Lower leg skin (tissue), 4 donors: Measurements from ENCODE around the gene CTDSP1. TPM values are rescaled to one million over a fixed set of nuclear protein-coding genes. Genes with fewer than 3 reads are reported as not detected.

Experiments used
- DNase-seq, 2 donors: peaks; one replicate each; pipeline ENCODE4 v3.0.0-alpha.2; 2019; ENCODE audit warnings: low spot score in 2 of 2
- H3K4me3 ChIP-seq: fragments of 200-600 bp; sonication (generic); 2 replicates; pipeline ENCODE4 v1.5.1; 2017; ENCODE audit warnings: mild to moderate bottlenecking, low read depth; ENCODE audit not compliant: poor library complexity, severe bottlenecking
- CTCF ChIP-seq, 3 donors: fragments of 450-650 bp; IDR thresholded peaks; one replicate each; pipeline ENCODE4 v1.5.1; 2016; ENCODE audit warnings: antibody characterized with exemption in 3 of 3, mild to moderate bottlenecking in 3 of 3, moderate library complexity in 2 of 3
- POLR2A ChIP-seq, 2 donors: fragments of 450-650 bp; IDR thresholded peaks; one replicate each; pipeline ENCODE4 v1.6.1; 2016 to 2017; ENCODE audit warnings: antibody characterized with exemption in 2 of 2, mild to moderate bottlenecking in 1 of 2, moderate library complexity in 1 of 2
- WGBS, 2 donors: methylation state at CpG; one replicate each; pipeline ENCODE4 v1.1.5; 2018; 5-methylcytosine and 5-hydroxymethylcytosine counted together
- intact Hi-C: fragments of 100-400 bp; cut with DNase I; formaldehyde crosslinking; loops from one replicate; pipeline ENCODE4 v1.15.0; 2023; ENCODE audit warnings: low total_unique reads
- total RNA-seq, 4 donors: library from RNA; depleted of rRNA; stranded (reverse); fragments of >200 nt; gene quantifications; one replicate each; pipeline ENCODE4 v1.1.0, GENCODE V29; 2016

The CTDSP1 gene
- total RNA-seq, 4 donors from 2014 or later: 64.8 to 108 (median 99.9) TPM

- TF ChIP-seq POLR2A (IDR thresholded peaks at IDR 0.05) (no peak), CTCF (IDR thresholded peaks at IDR 0.05) (no peak)
- intact Hi-C loops: no loop called here
- H3K4me3 ChIP-seq: no peak overlapping the region
- no peak for DNase-seq
- 81 to 84% methylated on average over 9 to 24 of the region's 26 CpGs for WGBS, 2 donors
Observed at GRCh38 chr2:218402911-218403411, 3.3 kb downstream of the CTDSP1 start.

- intact Hi-C loops: no loop called here
- WGBS, 2 donors: 58 to 63% methylated on average over 7 of the region's 7 CpGs
- TF ChIP-seq CTCF (IDR thresholded peaks at IDR 0.05): no peak
- no peak for TF ChIP-seq POLR2A (IDR thresholded peaks at IDR 0.05)
- H3K4me3 ChIP-seq: no peak overlapping the region
- no peak for DNase-seq
Observed at GRCh38 chr2:218403810-218404209, 4.1 kb downstream of the CTDSP1 start.

GRCh38 chr2:218404351-218405085, 4.8 kb downstream of the CTDSP1 start:
- 58 to 60% methylated on average over 16 of the region's 16 CpGs for WGBS, 2 donors
- intact Hi-C loops: no loop called here
- no peak for TF ChIP-seq CTCF (IDR thresholded peaks at IDR 0.05)
- no peak for TF ChIP-seq POLR2A (IDR thresholded peaks at IDR 0.05)
- H3K4me3 ChIP-seq: no peak overlapping the region
- DNase-seq: peak in 1 of 2 donors; percentile 83

GRCh38 chr2:218405086-218405745, 5.5 kb downstream of the CTDSP1 start:
- WGBS, 2 donors: 44 to 51% methylated on average over 8 of the region's 8 CpGs
- no peak for DNase-seq
- intact Hi-C loops: no loop called here
- H3K4me3 ChIP-seq: no peak overlapping the region
- no peak for TF ChIP-seq POLR2A (IDR thresholded peaks at IDR 0.05)
- TF ChIP-seq CTCF (IDR thresholded peaks at IDR 0.05): no peak

GRCh38 chr2:218405746-218406208, 6.1 kb downstream of the CTDSP1 start:
- no peak overlapping the region for H3K4me3 ChIP-seq
- intact Hi-C loops: no loop called here
- DNase-seq: peak in 1 of 2 donors; percentile 68
- no peak for TF ChIP-seq CTCF (IDR thresholded peaks at IDR 0.05)
- WGBS, 2 donors: 4 to 7% methylated on average over 13 to 15 of the region's 15 CpGs
